ENCODE measurements around the gene EEF1E1.

EEF1E1 gene

GRCh38 chr6:8102122-8102958 is at the start of gene EEF1E1:
TSS of gene EEF1E1 (minus strand) at chr6:8102548. CDS start at chr6:8102521, 27 bp downstream.
- peak; percentile 99 for DNase-seq

- no peak for DNase-seq
Observed at GRCh38 chr6:8149350-8149749, 47.0 kb upstream of the EEF1E1 start.

- no peak for DNase-seq
Observed at GRCh38 chr6:8143945-8144344, 41.6 kb upstream of the EEF1E1 start.

GRCh38 chr6:8139451-8139850 is 37.1 kb upstream of the EEF1E1 start:
- no peak for DNase-seq

- no peak for DNase-seq
Observed at GRCh38 chr6:8137529-8137939, 35.2 kb upstream of the EEF1E1 start.

- DNase-seq: no peak
Observed at GRCh38 chr6:8135276-8135675, 32.9 kb upstream of the EEF1E1 start.

GRCh38 chr6:8132130-8132529 is 29.8 kb upstream of the EEF1E1 start:
- DNase-seq: no peak

GRCh38 chr6:8131265-8131897 is 29.0 kb upstream of the EEF1E1 start:
- peak; percentile 74 for DNase-seq

- no peak for DNase-seq
Observed at GRCh38 chr6:8130399-8130798, 28.1 kb upstream of the EEF1E1 start.

GRCh38 chr6:8123236-8123635 is 20.9 kb upstream of the EEF1E1 start:
- DNase-seq: no peak

GRCh38 chr6:8114956-8115355 is 12.6 kb upstream of the EEF1E1 start:
- no peak for DNase-seq

- no peak for DNase-seq
Observed at GRCh38 chr6:8113131-8113654, 10.8 kb upstream of the EEF1E1 start.

- no peak for DNase-seq
Observed at GRCh38 chr6:8110725-8111124, 8.4 kb upstream of the EEF1E1 start.

- DNase-seq: no peak
Observed at GRCh38 chr6:8110117-8110721, 7.9 kb upstream of the EEF1E1 start.

GRCh38 chr6:8108759-8109539 is 6.6 kb upstream of the EEF1E1 start:
- no peak for DNase-seq

GRCh38 chr6:8108031-8108660 is 5.8 kb upstream of the EEF1E1 start:
- peak; percentile 50 for DNase-seq

- no peak for DNase-seq
Observed at GRCh38 chr6:8105791-8106190, 3.4 kb upstream of the EEF1E1 start.

GRCh38 chr6:8103726-8104125 is 1.4 kb upstream of the EEF1E1 start:
- DNase-seq: no peak

- DNase-seq: no peak
Observed at GRCh38 chr6:8100159-8100854, 2.0 kb downstream of the EEF1E1 start.

- no peak for DNase-seq
Observed at GRCh38 chr6:8090650-8091049, 11.7 kb downstream of the EEF1E1 start.

GRCh38 chr6:8088886-8089285 is 13.5 kb downstream of the EEF1E1 start:
- no peak for DNase-seq
